GM18861 (cell line): Measurements from ENCODE around the gene STX8.
"Not testable (repeated sequence)": the region's sequence is repeated elsewhere in the genome, so short reads cannot be mapped to it uniquely, and the experiment has no call there.

Experiments
- ATAC-seq: cut with Tn5 transposase; IDR thresholded peaks from one replicate; pipeline ENCODE4 v1.9.1; 2021; ENCODE audit not compliant: unreplicated experiment

The STX8 gene

DNA sequence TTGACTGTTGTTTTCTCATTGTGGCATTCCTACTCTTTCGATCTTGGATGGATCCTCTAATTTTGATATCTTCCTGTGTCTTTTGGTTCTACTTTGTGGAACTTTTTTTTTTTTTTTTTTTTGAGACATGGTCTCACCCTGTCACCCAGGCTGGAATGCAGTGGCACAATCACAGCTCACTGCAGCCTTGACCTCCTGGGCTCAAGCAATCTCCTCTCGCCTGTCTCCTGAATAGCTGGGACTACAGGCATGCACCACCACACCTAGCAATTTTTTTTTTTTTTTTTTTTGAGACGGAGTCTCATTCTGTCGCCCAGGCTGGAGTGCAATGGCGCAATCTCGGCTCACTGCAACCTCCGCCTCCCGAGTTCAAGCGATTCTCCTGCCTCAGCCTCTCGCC, 220.4 kb downstream of the STX8 start:
- ATAC-seq = not testable (repeated sequence)

- no peak for ATAC-seq
Observed at GRCh38 chr17:9350080-9350479, 225.5 kb downstream of the STX8 start.

GRCh38 chr17:9346296-9346926, 229.2 kb downstream of the STX8 start:
- ATAC-seq = no peak

- ATAC-seq = no peak
Observed at GRCh38 chr17:9343516-9343915, 232.1 kb downstream of the STX8 start.

DNA sequence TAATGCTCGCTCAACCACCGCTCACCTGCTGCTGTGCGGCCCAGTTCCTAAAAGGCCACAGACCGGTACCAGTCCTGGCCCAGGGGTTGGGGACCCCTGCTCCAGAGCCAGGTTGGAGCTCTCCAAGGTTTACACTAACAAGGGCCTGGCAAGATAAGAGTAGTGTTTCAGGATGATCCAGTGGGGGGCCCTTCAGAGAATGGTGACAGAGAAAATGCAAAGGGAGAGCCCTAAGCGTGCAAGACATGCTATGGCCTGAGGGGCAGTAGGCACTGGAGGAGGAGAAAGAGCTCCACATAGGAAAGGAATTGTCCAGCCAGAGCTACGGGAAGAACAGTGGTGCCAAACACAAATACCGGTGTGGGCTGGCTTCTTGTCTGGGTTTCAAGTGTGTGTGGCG, 233.4 kb downstream of the STX8 start:
- no peak for ATAC-seq

DNA sequence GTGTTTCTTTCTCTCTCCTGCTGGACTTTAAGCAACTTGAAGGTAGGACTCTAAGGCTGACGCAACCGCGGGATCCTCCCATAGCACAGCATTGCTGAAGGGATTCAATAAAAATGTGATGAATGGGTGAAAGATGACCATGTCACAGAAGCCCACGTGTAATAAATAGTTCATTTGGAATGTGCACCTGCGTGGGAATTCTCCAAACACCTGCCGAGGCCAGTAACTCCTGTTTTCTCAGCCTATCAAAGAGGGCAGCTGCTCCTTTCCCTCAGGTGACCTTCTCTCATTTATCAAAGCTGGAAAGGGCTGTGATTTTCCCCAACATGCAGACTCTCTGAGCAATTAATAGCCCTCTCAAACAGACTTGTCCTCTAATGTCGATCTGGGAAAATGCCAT, 235.7 kb downstream of the STX8 start:
- no peak for ATAC-seq

- ATAC-seq = not testable (repeated sequence)
Observed at GRCh38 chr17:9339482-9339881, 236.1 kb downstream of the STX8 start.

DNA sequence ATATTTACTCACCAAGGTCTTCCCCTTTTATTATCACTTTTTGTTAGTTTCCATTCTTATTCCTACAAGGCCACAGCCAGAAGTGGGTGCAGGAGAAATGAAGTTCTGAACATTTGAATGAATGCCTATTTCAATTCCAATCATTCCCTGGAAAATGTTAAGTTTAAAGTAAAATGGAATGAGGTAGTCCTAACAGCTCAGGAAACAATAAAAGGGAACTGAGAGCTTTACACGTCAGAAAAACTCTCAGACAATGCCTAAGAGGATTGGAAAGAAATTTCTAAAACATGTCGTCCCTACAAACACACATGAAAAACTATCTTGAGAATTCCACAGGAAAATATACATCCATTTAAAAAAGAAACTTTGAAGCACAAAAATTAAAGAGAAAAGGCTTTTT, 238.8 kb downstream of the STX8 start:
- ATAC-seq = no peak

GRCh38 chr17:9334536-9335446, 240.8 kb downstream of the STX8 start:
- ATAC-seq = no peak

DNA sequence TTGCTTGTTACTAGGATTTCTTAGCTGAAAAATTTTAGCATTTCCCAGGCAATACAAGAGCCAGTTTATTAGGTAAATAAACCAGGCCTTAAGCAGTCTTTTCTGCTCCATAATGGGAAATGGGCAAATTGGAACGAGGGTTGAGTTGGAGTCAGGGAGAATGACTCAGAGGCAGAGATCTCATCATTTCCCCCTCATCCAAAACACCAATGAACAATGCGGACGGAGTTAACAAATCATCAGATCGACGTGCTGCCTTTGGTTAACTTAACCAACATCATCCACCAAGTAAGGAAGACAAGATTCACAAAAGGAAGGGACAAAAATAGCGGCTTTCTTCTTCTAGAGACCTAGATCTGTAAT, 243.5 kb downstream of the STX8 start:
- no peak for ATAC-seq

DNA sequence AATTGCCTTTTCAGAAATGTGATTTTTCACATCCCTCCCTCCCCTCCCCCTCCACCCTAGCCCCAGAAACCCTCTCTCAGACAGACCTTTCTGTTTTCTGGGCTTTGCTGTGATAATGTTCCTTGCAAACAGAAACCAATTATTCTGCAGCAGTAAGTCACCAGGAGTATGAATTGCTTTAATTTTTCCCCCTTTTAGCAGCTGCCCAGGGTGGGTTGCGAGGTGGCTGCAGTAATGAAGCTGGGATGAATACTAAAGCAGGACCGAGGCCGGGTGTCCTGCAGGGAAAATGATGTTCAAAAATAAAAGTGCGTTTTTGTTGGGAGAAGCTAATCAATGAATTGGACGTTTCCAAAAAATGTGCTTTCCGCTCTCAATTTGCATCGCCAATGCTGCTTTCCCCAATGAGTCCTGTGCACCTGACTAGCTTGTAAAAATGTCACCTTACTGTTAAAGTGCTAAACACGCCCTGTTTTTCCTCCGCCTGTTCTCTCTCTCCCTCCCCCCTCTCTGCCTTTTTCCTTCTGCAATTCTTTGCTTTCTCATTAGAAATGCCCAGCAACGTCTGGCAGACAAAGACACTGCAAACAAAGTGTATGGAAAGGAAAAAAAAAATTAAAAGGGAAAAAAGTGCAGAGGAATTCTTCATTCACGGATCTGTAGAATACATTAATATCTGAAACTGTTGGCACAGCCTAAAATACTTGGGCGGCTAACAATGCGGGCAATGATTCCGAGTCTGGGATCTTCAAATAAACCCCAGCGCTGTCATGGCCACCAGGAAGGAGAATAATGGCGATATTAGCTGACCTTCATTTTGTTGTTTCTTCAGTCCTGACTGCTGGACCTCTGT, 244.1 kb downstream of the STX8 start:
- no peak for ATAC-seq

DNA sequence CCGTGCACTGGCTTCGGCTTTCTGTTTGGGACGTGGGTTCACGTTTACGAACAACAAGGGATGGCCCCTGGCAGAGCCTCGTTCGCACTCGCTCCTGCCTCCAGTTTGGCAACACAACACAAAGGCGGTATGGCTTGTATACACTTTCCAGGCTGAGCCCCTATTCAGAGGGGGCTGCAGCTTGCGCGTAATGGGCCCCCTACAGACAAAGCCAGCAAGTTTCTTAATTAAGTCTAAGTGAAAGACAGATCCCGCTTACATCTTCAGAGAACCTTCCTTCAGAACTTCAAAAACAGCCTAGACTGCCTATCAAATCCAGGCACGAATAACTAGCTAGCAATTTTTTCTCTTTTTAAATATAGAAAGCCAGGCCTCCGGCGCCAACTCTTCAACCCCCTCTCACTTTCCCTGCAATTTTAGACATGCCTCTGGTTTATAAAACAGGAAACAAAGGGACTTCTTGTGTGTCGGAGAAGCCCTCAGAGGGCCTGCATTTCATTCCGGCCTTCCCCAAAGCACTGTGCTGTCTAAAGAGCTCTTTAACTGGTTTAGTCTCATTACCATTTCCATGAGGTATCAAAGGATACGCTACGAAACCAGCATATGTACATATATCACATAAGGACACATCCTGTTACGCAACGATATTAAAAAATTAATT, 244.9 kb downstream of the STX8 start:
- no peak for ATAC-seq

GRCh38 chr17:9330141-9330540, 245.5 kb downstream of the STX8 start:
- no peak for ATAC-seq

DNA sequence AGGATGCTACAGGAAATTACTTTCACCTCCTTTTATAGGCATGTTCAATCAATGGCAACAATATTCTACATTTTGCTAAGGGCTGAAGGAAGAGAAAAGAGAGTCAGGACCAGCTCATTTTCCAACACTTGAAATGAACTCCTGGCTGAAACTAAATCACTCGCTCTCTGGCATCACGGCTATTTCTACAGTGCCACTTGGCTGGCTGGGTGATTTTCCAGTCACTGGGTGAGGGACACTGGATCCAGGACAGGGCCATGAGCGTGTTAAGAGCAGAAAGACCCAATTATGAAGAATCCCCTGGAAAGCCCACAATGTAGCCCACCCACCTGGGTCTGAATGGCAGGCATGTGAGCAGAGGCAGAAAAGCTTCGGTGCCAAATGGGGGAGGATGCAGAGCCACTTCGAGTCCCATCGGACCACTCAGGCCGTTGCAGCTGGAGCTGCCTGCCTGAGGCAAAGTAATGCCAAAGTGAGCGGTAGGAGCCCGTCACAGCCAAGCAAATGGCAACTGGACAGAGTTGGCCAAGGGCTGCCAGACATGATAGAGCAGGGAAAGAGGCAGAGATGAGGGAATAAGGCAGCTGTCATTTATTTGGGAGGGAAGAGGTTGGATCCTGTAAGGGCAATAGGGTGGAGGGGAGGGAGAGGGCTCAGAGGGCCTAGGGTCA, 246.2 kb downstream of the STX8 start:
- no peak for ATAC-seq

DNA sequence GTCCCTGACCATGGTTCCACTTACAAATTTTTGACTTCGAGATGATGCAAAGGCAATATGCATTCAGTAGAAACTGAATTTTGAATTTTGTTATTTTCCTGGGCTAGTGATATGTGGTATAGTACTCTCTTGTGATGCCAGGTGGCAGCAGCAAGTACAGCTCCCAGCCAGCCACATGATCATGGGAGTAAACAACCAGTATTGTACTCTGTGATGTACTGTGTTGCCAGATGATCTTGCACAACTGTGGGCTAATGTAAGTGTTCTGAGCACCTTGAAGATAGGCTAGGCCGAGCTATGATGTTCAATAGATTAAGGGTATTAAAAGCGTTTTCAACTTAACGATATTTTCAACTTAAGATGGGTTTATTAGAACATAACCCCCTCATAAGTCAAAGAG, 250.8 kb downstream of the STX8 start:
- ATAC-seq = no peak

DNA sequence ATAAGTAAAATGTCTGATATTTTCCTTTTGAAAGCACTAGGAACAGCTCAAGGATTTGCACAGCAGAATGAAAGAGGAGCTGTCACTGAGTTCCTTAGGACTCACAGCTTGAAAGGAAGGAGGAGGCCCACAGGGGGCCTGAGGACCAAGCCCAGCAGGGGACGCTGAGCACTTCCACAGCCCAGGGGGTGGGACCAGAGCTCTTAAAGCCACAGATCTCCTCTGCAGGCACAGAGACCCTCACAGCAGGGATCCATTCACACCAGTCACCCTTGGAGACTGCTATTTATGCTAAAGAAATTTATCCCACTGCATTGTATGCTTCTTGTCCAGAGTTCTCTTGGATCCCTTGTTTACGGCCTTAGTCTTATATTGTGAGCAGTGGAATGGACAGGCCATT, 253.3 kb downstream of the STX8 start:
- ATAC-seq = no peak

GRCh38 chr17:9321890-9322289, 253.7 kb downstream of the STX8 start:
- no peak for ATAC-seq

GRCh38 chr17:9315360-9315759, 260.3 kb downstream of the STX8 start:
- no peak for ATAC-seq

DNA sequence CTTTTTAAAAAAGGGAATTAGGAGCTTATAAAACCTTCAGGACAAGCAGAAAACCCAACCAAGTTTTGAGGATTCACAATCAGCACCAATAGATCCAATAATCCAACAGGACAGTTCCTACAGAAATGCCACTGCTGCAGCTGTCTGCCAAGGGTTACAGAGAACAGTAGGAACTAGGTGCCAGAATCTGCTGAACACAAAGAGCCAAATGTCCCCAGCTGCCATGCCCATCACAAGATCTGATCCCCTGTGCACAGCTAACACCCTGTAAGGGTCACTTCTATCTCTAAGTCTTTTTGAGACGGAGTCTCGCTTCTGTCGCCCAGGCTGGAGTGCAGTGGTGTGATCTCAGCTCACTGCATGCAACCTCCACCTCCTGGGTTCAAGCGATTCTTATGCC, 262.3 kb downstream of the STX8 start:
- ATAC-seq = no peak

DNA sequence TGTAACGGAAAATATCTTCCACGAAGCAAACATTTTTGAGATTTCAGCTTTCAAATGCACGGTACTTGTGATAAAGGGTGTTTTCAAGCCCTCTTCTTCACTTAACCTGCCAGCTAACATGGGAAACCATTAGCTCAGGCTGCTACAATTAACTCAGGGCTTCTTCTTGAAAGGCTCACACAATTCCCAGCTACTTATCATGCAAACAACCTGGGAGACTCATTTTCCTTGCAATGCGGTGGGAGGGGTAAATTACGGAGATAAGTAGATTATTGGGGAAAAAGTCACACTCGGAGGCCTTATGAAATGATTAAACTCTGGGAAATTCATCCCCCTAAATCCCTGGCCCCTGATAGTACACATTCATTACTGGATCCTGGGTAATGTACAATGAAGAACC, 266.4 kb downstream of the STX8 start:
- ATAC-seq = no peak

DNA sequence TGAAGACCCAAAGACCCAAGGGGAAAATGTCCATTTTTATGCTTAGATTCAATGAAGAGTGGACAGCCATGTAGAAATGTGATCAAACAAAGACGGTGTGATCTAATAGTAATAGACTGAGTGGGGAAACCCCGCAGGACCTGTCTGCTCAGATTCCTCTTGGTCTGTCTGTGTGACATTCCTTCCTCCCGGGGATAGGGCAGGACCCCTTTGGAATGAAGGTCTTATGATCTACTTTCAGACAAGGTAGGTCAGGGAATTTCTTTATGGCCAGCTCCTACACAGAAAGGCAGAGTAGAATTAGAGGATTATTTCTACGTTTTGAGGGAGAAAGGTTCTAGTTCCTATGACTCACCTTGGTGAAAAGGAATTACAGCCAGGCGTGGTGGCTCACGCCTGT, 267.6 kb downstream of the STX8 start:
- no peak for ATAC-seq
